ENCODE data around the gene RRP12.

- TF ChIP-seq SUZ12 (IDR thresholded peaks at IDR 0.05): no peak
- no peak for TF ChIP-seq HDGF (IDR thresholded peaks at IDR 0.05; ENCODE audit: borderline replicate concordance)
- TF ChIP-seq NFRKB (IDR thresholded peaks at IDR 0.05): no peak
These were observed 24.7 kb downstream of the RRP12 start for GRCh38 chr10:97376413-97376812.
